Head of caudate nucleus (tissue), 42 donors: ENCODE measurements around the gene ADCY3.
"Not testable (repeated sequence)": the region's sequence is repeated elsewhere in the genome, so short reads cannot be mapped to it uniquely, and the experiment has no call there.

Experiments used
- DNase-seq, 42 donors: peaks; one replicate each; pipeline versions ENCODE4 v3.0.0 to v3.0.0-alpha.2; 2020 to 2021; ENCODE audit warnings: mixed read lengths in 7 of 42
- intact Hi-C: fragments of 100-400 bp; cut with DNase I; formaldehyde crosslinking; loops from one replicate; pipeline ENCODE4 v1.15.0; 2022

Gene ADCY3

DNA sequence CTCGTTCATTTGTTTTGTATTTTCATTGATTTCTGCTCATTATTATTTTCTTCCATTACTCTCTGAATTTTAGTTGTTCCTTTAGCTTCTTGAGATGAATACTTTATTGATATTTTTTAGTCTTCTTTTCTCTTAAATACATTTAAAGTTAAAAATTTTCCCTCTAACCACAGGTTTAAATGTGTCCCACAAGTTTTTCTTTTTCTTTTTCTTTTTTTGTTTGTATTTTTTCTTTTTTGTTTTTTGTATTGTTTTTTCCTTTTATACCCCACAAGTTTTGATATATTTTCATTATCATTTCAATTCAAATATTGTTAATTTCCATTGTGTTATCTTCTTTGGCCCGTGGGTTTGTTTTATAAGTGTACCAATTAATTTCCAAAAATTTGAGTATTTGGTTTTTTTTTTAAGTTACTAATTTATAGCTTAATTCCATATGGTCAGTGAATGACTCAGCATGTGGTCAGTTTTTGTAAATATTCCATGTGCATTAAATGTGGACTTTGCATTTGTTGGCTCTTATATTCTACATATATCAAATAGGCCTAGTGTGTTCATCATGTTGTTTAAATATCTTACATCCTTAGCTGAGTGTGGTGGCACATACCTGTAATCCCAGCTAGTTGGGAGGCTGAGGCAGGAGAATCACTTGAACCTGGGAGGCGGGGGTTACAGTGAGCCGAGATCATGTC lies 110.6 kb downstream of the ADCY3 start:
- intact Hi-C loops = no loop called here
- DNase-seq = peak in 1 of 42 donors; percentile 10

DNA sequence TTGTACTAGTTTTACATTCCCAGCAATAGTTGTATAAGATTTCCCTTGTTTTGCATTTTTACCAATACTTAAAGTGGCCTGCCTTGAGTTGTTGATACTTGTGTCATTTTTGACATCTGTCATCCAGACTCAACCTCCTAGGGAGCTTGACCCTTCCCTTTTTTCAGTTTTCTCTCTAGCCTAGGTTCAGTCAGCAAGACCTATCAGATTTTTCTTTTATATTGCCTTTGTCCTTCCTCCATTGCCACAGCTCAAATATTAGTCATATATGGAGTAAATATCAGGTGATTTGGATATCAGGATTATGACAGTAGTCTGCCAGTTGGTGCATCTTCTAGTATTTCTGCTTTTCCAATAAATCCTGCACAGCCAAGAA lies 113.4 kb downstream of the ADCY3 start:
- DNase-seq = no peak
- intact Hi-C loops = no loop called here

DNA sequence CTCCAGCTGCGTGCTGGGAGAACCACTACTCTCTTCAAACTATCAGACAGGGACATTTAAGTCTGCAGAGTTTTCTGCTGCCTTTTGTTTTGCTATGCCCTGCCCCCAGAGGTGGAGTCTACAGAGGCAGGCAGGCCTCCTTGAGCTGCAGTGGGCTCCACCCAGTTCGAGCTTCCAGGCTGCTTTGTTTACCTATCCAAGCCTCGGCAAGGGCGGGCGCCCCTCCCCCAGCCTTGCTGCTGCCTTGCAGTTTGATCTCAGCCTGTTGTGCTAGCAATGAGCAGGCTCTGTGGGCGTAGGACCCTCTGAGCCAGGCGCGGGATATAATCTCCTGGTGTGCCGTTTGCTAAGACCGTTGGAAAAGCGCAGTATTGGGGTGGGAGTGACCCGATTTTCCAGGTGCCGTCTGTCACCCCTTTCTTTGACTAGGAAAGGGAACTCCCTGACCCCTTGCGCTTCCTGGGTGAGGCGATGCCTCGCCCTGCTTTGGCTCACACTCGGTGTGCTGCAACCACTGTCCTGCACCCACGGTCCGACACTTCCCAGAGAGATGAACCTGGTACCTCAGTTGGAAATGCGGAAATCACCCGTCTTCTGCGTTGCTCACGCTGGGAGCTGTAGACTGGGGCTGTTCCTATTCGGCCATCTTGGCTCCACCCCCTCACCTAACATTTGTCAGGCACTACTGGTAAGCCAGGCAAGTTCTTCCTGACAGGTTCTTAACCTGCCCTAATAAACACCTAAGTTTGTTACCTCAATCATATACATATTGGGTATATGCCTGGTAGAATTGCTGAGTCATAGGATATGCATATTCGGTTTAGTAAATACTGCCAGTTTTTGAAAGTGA lies 114.0 kb downstream of the ADCY3 start:
- intact Hi-C loops, DNase-seq: not testable (repeated sequence)

DNA sequence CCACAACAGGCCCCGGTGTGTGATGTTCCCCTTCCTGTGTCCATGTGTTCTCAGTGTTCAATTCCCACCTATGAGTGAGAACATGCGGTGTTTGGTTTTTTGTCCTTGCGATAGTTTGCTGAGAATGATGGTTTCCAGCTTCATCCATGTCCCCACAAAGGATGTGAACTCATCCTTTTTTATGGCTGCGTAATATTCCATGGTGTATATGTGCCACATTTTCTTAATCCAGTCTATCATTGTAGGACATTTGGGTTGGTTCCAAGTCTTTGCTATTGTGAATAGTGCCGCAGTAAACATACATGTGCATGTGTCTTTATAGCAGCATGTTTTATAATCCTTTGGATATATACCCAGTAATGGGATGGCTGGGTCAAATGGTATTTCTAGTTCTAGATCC lies 119.5 kb downstream of the ADCY3 start:
- intact Hi-C loops, DNase-seq: not testable (repeated sequence)

DNA sequence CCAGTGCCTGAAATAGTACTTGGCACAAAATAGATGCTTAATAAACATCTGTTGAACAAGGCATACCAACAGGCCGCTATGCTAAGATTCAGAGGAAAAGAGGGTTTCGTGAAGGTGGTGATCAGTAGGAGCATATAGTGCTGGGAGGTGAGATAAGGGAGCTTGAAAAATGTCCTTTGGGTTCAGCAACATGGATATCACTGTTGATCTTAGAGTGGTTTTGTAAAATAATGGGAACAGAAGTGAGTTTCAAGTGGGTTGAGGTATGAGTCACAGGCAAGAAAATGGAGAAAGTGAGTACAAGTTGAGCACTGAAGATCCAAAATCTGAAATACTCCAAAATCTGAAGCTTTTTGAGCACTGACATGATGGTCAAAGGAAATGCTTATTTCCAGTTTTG lies 122.4 kb downstream of the ADCY3 start:
- intact Hi-C loops = no loop called here
- no peak for DNase-seq

DNA sequence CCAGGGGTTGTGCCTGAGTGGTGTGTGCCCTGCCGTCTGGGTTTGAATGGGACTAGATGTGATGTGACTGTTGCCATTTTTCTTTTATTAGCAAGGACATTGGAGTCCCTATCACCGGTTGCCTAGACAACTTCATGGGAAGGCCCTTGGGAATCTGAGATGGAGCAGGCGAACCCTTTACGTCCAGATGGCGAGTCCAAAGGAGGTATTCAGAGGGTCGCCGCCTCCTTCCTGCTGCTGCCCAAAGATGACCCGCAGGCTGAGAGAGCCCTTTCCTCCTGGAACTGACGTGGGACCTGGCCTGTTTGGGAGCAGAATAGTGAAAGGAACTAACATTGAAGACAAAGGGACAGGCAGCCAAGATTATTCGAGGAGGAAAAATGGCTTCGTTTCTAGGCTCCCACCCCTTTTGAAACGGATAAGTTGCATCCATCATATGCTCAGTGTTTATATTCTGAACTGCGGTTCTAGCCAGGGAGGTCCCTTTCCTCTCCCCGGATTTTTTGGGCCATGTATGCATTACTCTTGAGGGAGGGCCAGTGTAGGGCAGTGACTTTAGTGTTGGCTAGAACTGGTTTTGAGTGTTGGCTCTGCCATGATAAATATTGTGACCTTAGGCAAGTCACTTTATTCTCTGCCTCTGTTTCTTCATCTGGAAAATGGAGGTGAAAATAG lies 126.1 kb downstream of the ADCY3 start:
- DNase-seq = no peak
- intact Hi-C loops = loop anchor here (2.0 kb wide), 1 partner anchor 303 kb away; the partner anchor contains the start of gene NCOA1

DNA sequence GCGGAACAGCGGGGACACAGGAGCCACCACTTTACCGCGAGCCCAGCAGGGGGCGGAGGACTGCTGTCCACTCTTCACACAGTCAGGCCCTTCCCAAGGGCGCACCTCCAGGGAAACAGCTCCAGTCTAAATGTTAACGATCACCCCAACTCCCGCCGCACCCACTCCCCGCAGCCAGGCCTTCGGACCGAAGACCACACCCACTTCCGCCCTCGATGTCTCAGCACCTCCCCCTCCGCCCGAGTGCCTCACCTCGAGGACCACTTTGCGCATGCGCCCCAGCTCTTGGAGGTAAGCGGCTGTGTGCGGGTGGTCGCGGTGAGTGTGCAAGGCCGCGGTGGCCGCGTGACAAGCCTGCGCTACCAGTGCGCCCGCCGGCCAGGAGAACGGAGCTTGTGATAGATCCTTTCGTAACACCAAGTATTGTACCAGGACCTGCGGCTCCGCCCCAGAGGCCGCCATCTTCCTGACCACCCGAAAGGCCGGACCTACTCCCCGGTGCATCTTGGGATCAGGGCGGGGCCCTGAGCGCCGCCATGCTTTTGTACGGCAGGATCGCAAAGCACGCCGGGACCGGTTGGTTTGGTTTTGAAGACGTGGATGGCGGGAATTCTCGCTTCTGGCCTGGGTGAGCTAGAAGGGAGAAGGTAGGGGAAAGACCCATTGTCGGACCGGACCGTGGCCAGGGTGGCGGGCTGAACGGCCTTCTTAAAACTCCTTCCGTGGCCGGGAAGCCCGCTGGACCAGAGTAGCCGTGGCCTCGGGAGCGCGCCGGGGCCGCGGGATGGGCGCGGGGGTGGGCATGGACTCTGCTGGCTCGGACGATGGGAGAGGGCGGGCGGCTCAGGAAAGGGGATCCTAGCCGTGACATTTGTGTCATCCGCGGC lies 126.9 kb downstream of the ADCY3 start, which contains the start of the genes CENPO and PTRHD1:
Gene CENPO, plus strand, starts transcription at position 552 of the 887 bp plus-strand sequence. CDS start 495 bp downstream, outside the sequence.
Gene PTRHD1, minus strand, starts transcription at position 518 of the 887 bp plus-strand sequence. Its CDS starts 14 bp downstream, at position 504.
- intact Hi-C loops = loop anchor here (2.0 kb wide), 1 partner anchor 302 kb away; the partner anchor contains the start of gene NCOA1
- peak; percentile 94 to 99 (median 97) for DNase-seq

DNA sequence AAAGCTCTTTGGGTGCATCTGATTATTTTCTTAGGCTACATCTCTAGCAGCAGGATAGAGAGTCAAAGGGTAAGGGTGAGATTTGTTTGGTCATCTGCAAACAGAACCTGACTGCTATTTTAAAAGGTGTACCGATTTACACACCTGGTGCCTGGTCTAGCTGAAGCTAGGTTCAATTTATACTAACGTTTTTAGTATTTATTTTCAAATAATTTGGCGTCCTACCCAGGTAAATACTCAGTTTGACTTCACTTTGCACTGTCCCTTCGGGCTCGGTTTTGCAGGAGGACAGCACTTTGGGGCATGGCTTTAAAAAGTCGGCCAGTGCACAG lies 127.5 kb downstream of the ADCY3 start:
- no peak for DNase-seq
- intact Hi-C loops = loop anchor here (2.0 kb wide), 1 partner anchor 302 kb away; the partner anchor contains the start of gene NCOA1

DNA sequence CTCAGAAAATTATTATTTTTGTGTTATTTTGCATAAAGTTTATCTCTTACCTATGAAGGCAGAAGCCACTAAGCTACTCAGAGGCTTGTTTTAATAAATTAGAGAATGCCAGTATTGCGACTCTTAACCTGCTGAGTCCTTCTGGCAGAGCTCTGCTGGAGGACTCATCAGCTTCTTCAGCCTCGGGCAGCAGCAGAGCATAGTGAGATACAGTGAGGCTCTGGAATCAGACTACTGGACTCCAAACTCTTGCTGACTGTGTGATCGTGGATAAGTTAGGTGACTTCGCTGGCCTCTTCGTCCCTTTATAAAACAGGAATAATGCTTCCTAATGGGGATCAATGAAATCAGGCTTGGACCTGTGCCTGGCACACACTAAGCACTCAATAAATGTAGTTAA lies 128.6 kb downstream of the ADCY3 start:
- no peak for DNase-seq
- intact Hi-C loops = no loop called here

DNA sequence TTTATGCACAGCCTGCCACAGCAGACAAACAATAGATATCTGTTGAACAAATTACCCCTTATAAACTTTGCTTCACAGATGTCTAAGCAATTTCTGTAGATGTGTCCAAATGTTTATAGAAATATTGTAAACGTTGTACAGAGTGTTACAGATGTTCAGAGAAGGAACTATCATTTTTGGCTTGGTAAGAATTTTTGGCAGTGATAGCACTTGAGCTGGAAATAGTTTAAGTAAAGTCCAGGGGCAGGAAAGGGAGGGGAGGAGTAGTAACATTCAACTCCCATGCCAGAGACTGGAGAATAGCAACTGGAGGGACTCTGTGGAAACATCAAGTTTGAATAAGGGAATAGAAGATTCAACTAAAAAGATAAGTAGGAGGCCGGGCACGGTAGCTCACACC lies 131.2 kb downstream of the ADCY3 start:
- DNase-seq = no peak
- intact Hi-C loops = loop anchor here (10.0 kb wide), 1 partner anchor 54 kb away; no protein-coding TSS in a partner anchor

DNA sequence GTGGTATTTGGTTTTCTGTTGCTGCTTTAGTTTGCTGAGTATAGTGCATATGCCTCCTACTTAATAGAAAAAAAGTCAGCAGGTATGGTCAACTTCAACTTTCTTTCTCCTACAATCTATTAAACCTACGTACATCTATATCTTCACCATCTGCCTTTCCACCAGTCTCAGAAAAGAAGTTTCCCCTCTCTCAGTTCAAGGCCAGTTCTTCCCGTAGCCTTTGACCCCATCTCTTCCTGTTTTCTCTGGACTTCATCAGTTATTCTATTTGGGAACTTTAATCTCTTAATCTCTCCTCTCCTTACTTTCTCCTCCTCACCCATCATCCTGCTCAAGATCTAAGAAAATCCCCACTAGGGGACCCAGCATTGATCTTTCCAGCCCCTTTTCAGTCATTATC lies 132.5 kb downstream of the ADCY3 start:
- intact Hi-C loops = loop anchor here (10.0 kb wide), 1 partner anchor 53 kb away; no protein-coding TSS in a partner anchor

DNA sequence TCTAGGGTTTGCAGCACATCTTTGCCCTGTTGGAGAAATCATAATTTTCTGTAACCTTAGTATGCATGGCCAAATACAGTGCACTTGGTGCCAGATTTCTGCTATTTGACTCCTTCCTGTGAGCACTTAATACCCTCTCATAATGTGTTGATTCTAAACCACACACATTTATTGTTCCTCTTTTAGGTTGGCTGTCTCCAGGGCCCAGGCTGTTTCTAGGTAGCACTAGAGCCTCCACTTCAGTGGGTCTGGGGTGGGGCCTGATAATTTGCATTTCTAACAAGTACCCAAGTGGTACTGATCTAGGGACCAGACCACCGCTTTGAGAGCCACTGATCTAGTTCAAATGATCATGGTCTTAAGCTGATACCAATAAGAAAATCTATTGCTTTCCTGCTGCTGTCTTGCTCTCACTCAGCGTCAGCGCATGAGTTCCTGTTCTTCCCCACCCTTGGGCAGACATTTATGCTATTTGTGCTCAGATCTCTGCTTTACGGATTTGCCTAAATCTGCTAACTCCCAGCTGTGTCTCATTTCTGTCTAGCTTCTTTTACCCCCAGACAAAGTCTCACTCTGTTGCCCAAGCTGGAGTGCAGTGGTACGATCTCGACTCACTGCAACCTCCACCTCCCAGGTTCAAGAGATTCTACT lies 134.2 kb downstream of the ADCY3 start:
- intact Hi-C loops = loop anchor here (10.0 kb wide), 1 partner anchor 51 kb away; no protein-coding TSS in a partner anchor
- no peak for DNase-seq

More for the DNA sequence above, 132.5 kb downstream of the ADCY3 start:
- DNase-seq = no peak

DNA sequence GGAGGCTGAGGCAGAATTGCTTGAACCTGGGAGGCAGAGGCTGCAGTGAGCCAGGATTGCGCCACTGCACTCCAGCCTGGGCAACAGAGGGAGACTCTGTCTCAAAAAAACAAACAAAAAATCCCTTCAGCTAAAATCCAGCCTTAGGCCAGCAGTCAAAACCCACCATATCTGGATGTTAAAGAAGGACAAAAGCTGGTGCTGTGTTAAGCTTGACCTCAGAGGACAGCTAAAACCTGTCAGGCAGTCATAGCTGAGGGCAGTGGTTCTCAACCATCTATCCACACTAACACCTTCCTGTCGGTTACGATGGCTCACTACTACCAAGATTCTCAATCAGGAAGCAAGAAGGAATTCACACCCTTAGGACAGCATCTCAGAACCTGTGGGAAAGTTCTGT lies 136.4 kb downstream of the ADCY3 start:
- intact Hi-C loops = loop anchor here (10.0 kb wide), 1 partner anchor 49 kb away; no protein-coding TSS in a partner anchor
- no peak for DNase-seq

DNA sequence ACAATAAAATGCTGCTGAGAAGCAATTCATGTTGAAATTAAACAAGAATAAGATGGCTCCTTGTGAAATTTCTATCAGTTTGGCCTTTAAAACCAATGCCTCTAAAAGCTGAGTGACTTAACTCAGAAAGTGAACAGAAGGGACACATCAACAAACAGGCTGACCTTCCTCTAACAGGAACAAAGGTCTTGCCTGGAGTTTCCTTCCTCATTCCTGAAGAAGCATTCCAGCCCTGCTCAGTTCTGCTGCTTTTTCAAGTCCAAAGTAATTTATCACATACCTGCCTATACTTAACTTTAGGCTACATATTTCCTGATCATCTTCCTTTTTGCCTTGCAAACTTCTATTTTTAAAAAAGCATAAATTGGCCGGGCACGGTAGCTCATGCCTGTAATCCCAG lies 140.9 kb downstream of the ADCY3 start:
- no peak for DNase-seq
- intact Hi-C loops = no loop called here

DNA sequence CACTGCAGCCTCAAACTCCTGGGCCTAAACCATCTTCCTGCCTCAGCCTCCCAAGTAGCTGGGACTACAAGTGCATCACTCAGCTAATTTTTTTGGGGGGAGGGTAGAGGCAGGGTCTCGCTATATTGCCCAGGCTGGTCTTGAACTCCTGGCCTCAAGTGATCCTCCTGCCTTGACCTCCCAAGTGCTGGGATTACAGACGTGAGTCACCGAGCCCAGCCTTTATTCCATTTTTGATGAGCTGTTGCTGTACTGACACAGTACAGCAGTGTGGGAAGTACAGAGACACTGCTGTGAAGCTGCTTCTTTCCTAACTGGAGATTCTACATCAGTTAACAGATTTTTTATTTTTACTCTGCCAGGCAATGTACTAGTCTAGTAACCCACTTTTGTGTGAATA lies 145.7 kb downstream of the ADCY3 start:
- intact Hi-C loops = no loop called here
- DNase-seq = peak in 17 of 42 donors; percentile 8 to 65 (median 37)

DNA sequence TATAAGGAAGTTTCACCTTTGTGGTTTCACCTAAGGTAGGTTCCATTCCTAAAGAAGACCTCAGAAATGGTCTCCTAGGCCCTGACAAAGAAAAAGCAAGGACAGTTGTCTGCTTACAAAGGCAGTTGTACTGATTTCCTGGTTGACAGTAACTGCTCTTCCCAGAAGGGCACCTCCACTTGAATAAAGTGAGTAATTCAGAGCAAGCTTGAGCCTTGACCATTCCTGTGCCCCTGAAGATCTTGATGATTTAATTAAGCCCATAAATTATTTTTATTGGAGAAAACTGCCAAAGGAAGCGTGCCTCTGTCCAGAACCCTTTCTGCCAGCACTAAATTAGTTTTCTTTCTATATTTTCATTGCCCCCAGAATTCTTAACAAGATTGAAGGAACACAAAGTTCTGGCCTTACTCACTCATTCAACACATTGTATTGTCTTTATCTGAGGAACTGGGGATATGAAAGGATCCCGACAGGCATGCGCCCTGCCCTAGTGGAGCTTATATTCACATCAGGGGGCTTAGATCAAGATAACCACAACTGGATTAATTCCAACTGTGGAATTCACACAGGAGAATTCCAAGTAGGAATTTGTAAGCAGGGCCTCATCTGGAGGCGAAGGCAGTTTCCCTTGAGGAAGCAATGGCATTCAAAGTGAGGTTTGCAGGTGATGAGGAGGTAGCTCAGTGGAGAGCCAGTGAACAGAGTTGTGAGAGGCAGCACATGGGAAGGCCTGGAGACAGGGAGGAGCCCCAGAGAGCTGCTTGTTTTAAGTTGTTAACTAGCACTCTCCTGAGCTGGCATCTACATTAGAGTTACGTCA lies 148.1 kb downstream of the ADCY3 start:
- DNase-seq = no peak
- intact Hi-C loops = no loop called here

DNA sequence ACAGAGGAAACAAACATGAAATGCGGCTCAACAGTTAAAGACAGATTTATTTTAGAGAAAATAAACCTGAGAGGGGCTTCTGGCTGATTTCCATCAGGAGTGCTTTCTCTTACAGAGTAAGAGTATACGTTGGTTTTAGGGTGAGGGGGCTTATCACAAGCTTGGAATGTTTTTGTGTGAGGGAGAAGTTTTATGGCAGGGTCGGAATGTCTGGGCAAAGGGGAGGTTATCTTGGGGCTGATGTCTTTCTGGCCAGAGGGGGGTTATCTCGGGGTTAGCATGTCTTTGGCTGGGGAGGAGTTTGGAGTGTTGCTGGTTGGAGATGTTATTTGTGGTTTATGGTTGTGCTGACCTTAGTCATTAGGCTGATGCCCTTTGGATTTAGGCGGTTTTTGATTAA lies 149.0 kb downstream of the ADCY3 start:
- DNase-seq = no peak
- intact Hi-C loops = no loop called here
